Osteocyte (in vitro differentiated cells): ENCODE measurements around the gene HOXB3. TPM values are rescaled to one million over a fixed set of nuclear protein-coding genes. Genes with fewer than 3 reads are reported as not detected.

Experiments used
- DNase-seq: peaks from one replicate; pipeline ENCODE4 v3.0.0; 2021; ENCODE audit warnings: mixed read lengths; ENCODE audit not compliant: unreplicated experiment; ENCODE audit errors: extremely low spot score
- H3K27ac Mint-ChIP-seq: one replicate; pipeline ENCODE4 v1.8.0; 2021; ENCODE audit warnings: mild to moderate bottlenecking, mixed read lengths; ENCODE audit not compliant: unreplicated experiment
- H3K27me3 Mint-ChIP-seq: one replicate; pipeline ENCODE4 v1.8.0; 2021; ENCODE audit warnings: mixed read lengths; ENCODE audit not compliant: unreplicated experiment
- H3K36me3 Mint-ChIP-seq: one replicate; pipeline ENCODE4 v1.8.0; 2021; ENCODE audit warnings: mixed read lengths; ENCODE audit not compliant: unreplicated experiment
- H3K4me1 Mint-ChIP-seq: one replicate; pipeline ENCODE4 v1.8.0; 2021; ENCODE audit warnings: mixed read lengths; ENCODE audit not compliant: unreplicated experiment
- H3K4me3 Mint-ChIP-seq: one replicate; pipeline ENCODE4 v1.8.0; 2021; ENCODE audit warnings: mild to moderate bottlenecking, moderate library complexity, mixed read lengths; ENCODE audit not compliant: unreplicated experiment
- H3K9me3 Mint-ChIP-seq: one replicate; pipeline ENCODE4 v1.8.0; 2021; ENCODE audit warnings: mixed read lengths; ENCODE audit not compliant: unreplicated experiment
- total RNA-seq: library from RNA; stranded (reverse); gene quantifications from 2 replicates; pipeline ENCODE4 v1.2.1, GENCODE V29; 2021
- TF ChIP-seq, protein P1 (sequence below): fragments of 200-600 bp; sonication (generic); IDR thresholded peaks from 2 replicates; pipeline ENCODE4 v1.5.0; 2021; ENCODE audit warnings: antibody characterized with exemption, mild to moderate bottlenecking, moderate library complexity

The HOXB3 gene
- total RNA-seq, 1 donor from 2014 or later: 0.46 TPM

DNA sequence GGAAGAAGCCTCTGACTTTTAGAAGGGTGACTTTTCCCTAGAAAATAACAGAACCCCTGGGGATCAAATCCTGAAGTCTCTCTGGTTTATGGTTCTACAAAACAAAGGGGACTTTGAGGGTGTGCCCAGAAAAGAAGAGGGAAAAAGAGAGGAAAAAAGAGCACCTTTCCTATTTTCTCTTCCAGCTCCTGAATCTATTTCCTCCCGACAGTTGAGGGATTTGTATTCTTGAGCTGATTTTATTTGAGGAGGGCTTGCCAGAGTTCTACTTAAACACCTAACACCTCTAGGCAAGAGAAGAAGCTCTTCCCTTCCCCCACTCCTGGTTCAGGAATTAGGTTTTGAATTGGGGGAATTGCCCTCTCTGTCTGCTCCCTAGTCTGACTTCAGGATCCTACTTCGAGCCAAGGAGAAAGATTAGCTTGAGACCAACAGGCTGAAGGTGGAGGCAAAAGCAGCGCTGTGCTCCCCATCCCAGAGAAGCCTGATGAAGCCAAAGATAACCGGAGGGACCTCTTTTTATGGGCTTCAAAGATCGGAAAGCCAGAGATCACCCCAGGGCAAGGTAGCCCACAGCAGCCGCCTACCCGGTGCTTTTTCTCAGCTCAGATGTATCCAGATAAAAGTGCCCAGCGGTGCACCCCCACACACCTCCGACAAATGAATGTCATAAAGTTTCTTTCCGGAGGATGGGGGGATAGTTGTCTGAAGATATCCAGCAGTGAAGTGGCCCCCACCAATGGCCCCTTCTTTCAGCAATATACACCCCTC, 796 bp downstream of the HOXB3 start:
- no peak overlapping the region for H3K4me3 Mint-ChIP-seq
- H3K4me1 Mint-ChIP-seq: peaks cover 20% of the 10 kb centered on the region
- H3K9me3 Mint-ChIP-seq: no peaks in the 10 kb centered on the region
- peaks cover 97% of the 10 kb centered on the region for H3K27me3 Mint-ChIP-seq
- no peak for DNase-seq
- TF ChIP-seq, protein P1, sequence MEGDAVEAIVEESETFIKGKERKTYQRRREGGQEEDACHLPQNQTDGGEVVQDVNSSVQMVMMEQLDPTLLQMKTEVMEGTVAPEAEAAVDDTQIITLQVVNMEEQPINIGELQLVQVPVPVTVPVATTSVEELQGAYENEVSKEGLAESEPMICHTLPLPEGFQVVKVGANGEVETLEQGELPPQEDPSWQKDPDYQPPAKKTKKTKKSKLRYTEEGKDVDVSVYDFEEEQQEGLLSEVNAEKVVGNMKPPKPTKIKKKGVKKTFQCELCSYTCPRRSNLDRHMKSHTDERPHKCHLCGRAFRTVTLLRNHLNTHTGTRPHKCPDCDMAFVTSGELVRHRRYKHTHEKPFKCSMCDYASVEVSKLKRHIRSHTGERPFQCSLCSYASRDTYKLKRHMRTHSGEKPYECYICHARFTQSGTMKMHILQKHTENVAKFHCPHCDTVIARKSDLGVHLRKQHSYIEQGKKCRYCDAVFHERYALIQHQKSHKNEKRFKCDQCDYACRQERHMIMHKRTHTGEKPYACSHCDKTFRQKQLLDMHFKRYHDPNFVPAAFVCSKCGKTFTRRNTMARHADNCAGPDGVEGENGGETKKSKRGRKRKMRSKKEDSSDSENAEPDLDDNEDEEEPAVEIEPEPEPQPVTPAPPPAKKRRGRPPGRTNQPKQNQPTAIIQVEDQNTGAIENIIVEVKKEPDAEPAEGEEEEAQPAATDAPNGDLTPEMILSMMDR: no peak
- no peak overlapping the region for H3K27ac Mint-ChIP-seq
- H3K36me3 Mint-ChIP-seq: no peaks in the 10 kb centered on the region

DNA sequence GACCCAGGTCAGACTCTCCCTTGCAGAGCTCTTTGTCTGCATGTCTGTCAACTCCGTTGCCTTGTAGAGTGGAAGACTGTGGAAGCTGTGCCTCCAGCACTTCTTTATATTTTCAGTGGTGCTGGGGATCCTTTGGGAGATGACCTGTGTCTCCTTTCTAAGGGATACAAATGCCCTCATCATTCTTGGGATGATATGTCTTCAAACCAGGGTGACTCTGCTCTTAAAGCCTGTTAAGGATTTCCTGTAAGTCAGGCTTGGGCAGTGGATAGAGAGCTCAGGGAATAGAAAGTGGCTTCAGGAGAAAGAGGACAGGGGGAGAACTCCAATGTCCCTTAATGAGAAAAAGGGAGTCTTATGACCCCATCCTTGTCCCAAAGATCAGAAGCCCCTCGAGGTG, 1.5 kb downstream of the HOXB3 start:
- H3K9me3 Mint-ChIP-seq: no peaks in the 10 kb centered on the region
- peaks cover 17% of the 10 kb centered on the region for H3K4me1 Mint-ChIP-seq
- no peaks in the 10 kb centered on the region for H3K36me3 Mint-ChIP-seq
- H3K27me3 Mint-ChIP-seq: peaks cover 97% of the 10 kb centered on the region
- H3K27ac Mint-ChIP-seq: no peak overlapping the region
- DNase-seq: no peak
- no peak overlapping the region for H3K4me3 Mint-ChIP-seq
- TF ChIP-seq, protein P1: no peak

DNA sequence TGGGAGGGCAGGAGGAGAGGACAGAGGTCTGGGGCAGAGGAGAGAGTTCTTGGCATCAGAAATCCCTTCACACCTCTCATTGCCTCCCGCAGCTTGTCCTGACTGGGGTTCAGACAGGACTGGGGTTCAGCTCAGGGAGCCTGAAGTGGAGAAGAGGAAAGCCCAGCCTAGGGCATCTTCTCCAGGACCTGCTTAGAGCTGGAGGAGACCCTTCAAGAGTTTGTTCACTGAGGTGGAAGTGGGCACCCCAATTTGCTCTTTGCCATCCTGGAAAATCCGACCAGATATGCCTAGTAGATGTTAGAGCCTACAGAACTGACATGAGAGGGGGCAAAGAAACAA, 2.0 kb downstream of the HOXB3 start:
- peaks cover 97% of the 10 kb centered on the region for H3K27me3 Mint-ChIP-seq
- H3K27ac Mint-ChIP-seq: no peak overlapping the region
- no peak overlapping the region for H3K4me3 Mint-ChIP-seq
- H3K9me3 Mint-ChIP-seq: no peaks in the 10 kb centered on the region
- DNase-seq: no peak
- H3K4me1 Mint-ChIP-seq: peaks cover 16% of the 10 kb centered on the region
- peaks cover 1% of the 10 kb centered on the region for H3K36me3 Mint-ChIP-seq
- TF ChIP-seq, protein P1: no peak

DNA sequence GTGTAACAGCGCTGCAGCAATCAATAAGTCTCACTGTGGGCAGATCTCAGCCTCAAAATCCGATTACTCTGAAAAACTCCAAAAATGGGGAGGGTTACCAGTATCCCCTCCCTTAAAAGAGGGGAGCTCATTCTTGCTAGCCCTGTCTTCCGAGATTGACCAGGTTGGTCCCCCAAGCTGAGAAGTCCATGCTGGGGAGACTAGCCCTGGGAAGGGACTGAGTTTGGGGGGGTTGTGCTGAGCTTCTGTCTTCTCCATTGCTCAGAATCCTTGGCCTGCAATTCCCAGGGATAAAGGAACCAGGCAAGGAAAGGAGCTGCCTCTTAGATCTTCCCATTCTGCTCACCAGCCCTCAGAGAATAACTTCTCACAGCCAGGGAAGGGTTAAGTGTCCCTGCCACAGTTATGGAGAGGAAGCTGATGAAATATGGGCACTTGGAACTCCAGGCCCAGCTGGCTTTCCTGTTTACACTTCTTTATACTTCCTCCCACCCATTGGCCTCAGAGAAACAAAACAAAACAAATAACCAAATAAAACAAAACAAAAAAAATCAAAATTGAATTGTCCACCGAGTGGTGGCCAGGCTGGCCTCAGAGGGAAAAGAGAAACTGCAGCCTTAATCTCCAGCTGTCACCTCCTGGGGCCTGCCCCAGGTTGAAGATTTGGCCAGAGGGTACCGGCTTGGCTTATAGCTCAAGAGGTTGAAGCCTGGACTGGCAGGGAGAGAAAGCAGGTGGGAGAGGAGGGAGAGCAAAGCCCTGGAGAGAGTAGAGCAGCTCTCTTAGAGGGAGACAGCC, 2.6 kb downstream of the HOXB3 start:
- Mint-ChIP-seq H3K27me3 (peaks cover 97% of the 10 kb centered on the region), H3K4me3 (no peak overlapping the region), H3K9me3 (no peaks in the 10 kb centered on the region), H3K4me1 (peaks cover 16% of the 10 kb centered on the region), H3K36me3 (peaks cover 1% of the 10 kb centered on the region), H3K27ac (no peak overlapping the region)
- TF ChIP-seq, protein P1: no peak
- no peak for DNase-seq
